ENCODE measurements around the gene KXD1.

The KXD1 gene

DNA sequence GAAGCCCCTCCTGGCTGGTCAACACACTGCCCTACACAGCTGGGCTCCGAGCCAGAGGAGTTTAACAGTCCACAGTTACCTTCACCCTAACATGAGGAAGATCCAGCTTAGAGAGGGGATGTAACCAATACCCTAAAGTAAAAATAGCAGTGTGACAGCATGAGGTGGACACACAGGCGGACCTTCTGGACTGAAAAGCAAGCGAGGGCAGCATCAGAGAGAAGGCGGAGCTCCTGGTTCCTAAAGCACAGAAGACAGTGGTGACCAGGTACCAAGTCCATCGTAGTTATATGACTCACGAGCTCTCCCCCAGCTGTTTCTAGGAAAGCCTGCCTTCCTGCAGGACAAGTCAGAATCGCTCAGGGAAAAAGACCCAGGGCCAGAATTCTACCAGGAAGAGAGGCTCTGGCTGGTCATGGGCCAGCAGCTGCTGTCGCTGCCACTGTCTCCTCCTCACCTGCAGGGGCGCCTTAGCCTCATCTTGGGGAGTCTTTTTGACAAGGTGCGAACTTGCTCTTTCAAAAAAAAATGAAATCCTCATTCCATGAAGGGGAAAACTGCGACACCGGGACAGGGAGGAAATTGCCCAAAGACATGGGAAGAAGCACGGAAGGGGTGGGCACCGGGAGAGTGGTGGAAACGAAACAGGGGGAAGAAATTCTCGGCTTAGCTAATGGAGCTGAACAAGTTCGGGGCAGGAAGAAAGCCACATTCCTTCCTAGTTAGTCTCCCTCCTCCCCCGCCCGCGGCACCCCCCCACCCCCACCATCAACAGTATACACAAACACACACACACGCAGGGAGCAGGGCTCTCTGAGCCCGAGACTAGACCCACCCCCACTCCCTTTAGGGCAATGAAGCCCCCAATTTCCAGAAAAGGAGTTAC lies 37.5 kb upstream of the KXD1 start:
- Histone ChIP-seq H3K14ac (ENCODE audit: low read length) (peak overlapping the region; percentile 79), H3K4ac (ENCODE audit: low read depth, low read length) (peak overlapping the region; percentile 85), H3K4me3 (ENCODE audit: low read depth, low read length) (peak overlapping the region; percentile 100), H2AFZ (ENCODE audit: insufficient read depth, low read length, poor library complexity) (peak overlapping the region; percentile 55), H4K12ac (ENCODE audit: low read depth, low read length) (peak overlapping the region; percentile 39), H2AK5ac (ENCODE audit: low read length) (no peak overlapping the region), H4K91ac (ENCODE audit: low read depth, low read length) (peak overlapping the region; percentile 67), H3K27me3 (ENCODE audit: insufficient read depth, low read length) (no peaks in the 10 kb centered on the region), H2BK120ac (ENCODE audit: insufficient read depth, low read length, poor library complexity) (peak overlapping the region; percentile 74), H3K4me2 (ENCODE audit: low read length) (peak overlapping the region; percentile 100), H3K9me3 (ENCODE audit: insufficient read depth, low read depth, low read length) (no peaks in the 10 kb centered on the region), H2BK5ac (ENCODE audit: low read depth, low read length, poor library complexity) (peak overlapping the region; percentile 80), H2BK12ac (ENCODE audit: low read length) (peak overlapping the region; percentile 33), H3K23ac (ENCODE audit: low read length) (no peak overlapping the region), H3K79me1 (ENCODE audit: low read length) (peaks cover 19% of the 10 kb centered on the region), H3K36me3 (ENCODE audit: control insufficient read depth in 1 of 2, insufficient read depth in 2 of 2, low read length in 2 of 2) (no peaks in the 10 kb centered on the region), H3K9ac (ENCODE audit: low read length) (peak overlapping the region; percentile 92), H4K8ac (ENCODE audit: low read depth, low read length) (peak overlapping the region; percentile 84), H3K18ac (ENCODE audit: low read length) (peak overlapping the region; percentile 76), H3K4me1 (ENCODE audit: control insufficient read depth in 1 of 2, insufficient read depth in 2 of 2, low read length in 2 of 2) (peaks cover 13% of the 10 kb centered on the region in 2 experiments), H3K79me2 (ENCODE audit: control insufficient read depth, insufficient read depth, low read length, poor library complexity) (peaks cover 21% of the 10 kb centered on the region), H3K27ac (ENCODE audit: low read depth, low read length) (peak overlapping the region; percentile 97)
- WGBS (ENCODE audit: extremely low coverage, insufficient coverage, insufficient read length), result no CpG with 5 or more reads among the region's 22 CpGs
- peak; percentile 94 for DNase-seq

DNA sequence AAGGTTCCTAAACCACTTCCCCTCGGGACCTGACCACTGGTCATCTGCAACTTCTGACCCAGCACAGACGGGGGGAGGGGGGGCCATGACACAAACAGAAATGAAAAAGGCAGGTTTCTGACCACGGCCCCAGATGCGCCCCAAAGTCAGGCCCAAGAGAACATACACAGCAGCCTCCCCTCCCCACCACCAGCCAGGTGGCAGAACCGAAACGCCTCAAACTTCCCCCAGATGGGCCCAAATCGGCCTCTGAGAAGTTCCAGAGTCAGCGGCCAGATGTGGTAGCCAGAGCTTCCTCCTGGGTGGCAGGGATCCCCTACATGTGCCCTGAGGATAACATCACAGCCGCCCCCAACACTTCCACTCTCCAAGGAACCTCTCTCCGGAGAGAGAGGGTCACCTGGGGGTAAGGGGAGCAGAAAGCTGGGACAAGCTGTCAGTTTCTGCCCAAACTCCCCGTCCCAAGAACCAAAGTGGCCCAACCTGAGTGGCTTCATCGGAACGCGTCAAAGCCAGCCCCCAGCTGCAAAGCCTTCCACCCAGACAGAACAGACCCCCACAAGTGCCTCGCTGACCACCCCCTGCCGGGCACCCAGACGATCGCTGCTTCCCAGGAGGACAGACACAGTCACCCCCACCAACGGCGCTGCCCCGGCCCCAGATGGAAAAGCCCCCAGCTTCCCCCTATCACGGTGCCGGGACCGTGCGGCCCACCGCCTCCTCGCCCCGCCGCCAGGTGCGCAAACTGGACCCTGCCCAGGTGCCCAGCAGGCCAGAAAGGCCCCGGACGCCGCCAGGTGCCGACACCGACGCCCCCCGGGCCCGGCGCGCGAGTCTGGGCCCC lies 36.6 kb upstream of the KXD1 start:
- H2BK120ac ChIP-seq (ENCODE audit: insufficient read depth, low read length, poor library complexity), result peak overlapping the region; percentile 73
- peak overlapping the region; percentile 100 for H3K4me2 ChIP-seq (ENCODE audit: low read length)
- peak overlapping the region; percentile 79 for H3K14ac ChIP-seq (ENCODE audit: low read length)
- peak overlapping the region; percentile 34 for H4K91ac ChIP-seq (ENCODE audit: low read depth, low read length)
- WGBS (ENCODE audit: extremely low coverage, insufficient coverage, insufficient read length), result no CpG with 5 or more reads among the region's 41 CpGs
- peak overlapping the region; percentile 92 for H3K9ac ChIP-seq (ENCODE audit: low read length)
- no peaks in the 10 kb centered on the region for H3K9me3 ChIP-seq (ENCODE audit: insufficient read depth, low read depth, low read length)
- H2BK12ac ChIP-seq (ENCODE audit: low read length), result peak overlapping the region; percentile 68
- H3K23ac ChIP-seq (ENCODE audit: low read length), result peak overlapping the region; percentile 66
- peak overlapping the region; percentile 97 for H3K27ac ChIP-seq (ENCODE audit: low read depth, low read length)
- peak in 1 of 2 donors; percentile 39 for DNase-seq
- peak overlapping the region; percentile 85 for H3K4ac ChIP-seq (ENCODE audit: low read depth, low read length)
- peaks cover 19% of the 10 kb centered on the region for H3K79me1 ChIP-seq (ENCODE audit: low read length)
- peak overlapping the region; percentile 77 for H2AK5ac ChIP-seq (ENCODE audit: low read length)
- no peak overlapping the region for H2AFZ ChIP-seq (ENCODE audit: insufficient read depth, low read length, poor library complexity)
- H3K4me3 ChIP-seq (ENCODE audit: low read depth, low read length), result peak overlapping the region; percentile 100
- peaks cover 6 to 8% of the 10 kb centered on the region in 2 experiments for H3K4me1 ChIP-seq (ENCODE audit: control insufficient read depth in 1 of 2, insufficient read depth in 2 of 2, low read length in 2 of 2)
- H3K79me2 ChIP-seq (ENCODE audit: control insufficient read depth, insufficient read depth, low read length, poor library complexity), result peaks cover 19% of the 10 kb centered on the region
- no peaks in the 10 kb centered on the region for H3K27me3 ChIP-seq (ENCODE audit: insufficient read depth, low read length)
- H3K36me3 ChIP-seq (ENCODE audit: control insufficient read depth in 1 of 2, insufficient read depth in 2 of 2, low read length in 2 of 2), result no peaks in the 10 kb centered on the region
- peak overlapping the region; percentile 51 for H4K8ac ChIP-seq (ENCODE audit: low read depth, low read length)
- peak overlapping the region; percentile 59 for H2BK5ac ChIP-seq (ENCODE audit: low read depth, low read length, poor library complexity)
- H4K12ac ChIP-seq (ENCODE audit: low read depth, low read length), result peak overlapping the region; percentile 64
- H3K18ac ChIP-seq (ENCODE audit: low read length), result peak overlapping the region; percentile 73

DNA sequence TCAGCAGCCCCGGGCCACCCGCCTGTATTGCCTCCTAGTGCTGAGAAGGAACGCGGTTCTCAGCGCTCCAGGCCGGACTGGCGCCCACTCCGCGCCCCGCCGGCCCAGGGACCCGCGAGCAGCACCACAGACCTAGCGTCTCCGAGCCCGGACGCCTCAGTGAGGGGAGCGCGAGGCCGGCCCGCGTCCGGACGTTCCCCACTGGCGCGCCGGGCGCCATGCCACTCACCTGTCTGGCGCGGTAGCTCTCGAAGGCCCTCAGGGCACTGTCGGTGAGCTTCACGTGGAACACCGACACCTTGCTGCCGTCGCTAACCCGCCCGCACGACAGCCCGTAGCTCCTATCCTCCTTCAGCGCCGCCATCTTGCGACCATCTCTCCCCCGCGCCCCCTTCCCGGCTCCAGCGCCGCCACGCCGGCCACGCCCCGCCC lies 36.0 kb upstream of the KXD1 start, which contains the start of gene ELL:
ELL (minus strand) TSS at position 379 of the 432 bp plus-strand sequence; CDS start at position 364, 15 bp downstream.
- H4K8ac ChIP-seq (ENCODE audit: low read depth, low read length), result peak within 1 kb of the TSS; percentile 51
- peaks cover 5 to 10% of the 10 kb centered on the region in 2 experiments for H3K4me1 ChIP-seq (ENCODE audit: control insufficient read depth in 1 of 2, insufficient read depth in 2 of 2, low read length in 2 of 2)
- H2BK120ac ChIP-seq (ENCODE audit: insufficient read depth, low read length, poor library complexity), result peak within 1 kb of the TSS; percentile 73
- H2AK5ac ChIP-seq (ENCODE audit: low read length), result peak within 1 kb of the TSS; percentile 77
- peak within 1 kb of the TSS; percentile 68 for H2BK12ac ChIP-seq (ENCODE audit: low read length)
- H3K79me1 ChIP-seq (ENCODE audit: low read length), result peaks cover 19% of the 10 kb centered on the region
- H4K91ac ChIP-seq (ENCODE audit: low read depth, low read length), result peak within 1 kb of the TSS; percentile 34
- H4K12ac ChIP-seq (ENCODE audit: low read depth, low read length), result peak within 1 kb of the TSS; percentile 64
- no peaks in the 10 kb centered on the region for H3K27me3 ChIP-seq (ENCODE audit: insufficient read depth, low read length)
- peaks cover 2% of the 10 kb centered on the region for H3K9me3 ChIP-seq (ENCODE audit: insufficient read depth, low read depth, low read length)
- H3K23ac ChIP-seq (ENCODE audit: low read length), result peak within 1 kb of the TSS; percentile 66
- WGBS (ENCODE audit: extremely low coverage, insufficient coverage, insufficient read length), result no CpG with 5 or more reads among the region's 52 CpGs
- H3K9ac ChIP-seq (ENCODE audit: low read length), result peak within 1 kb of the TSS; percentile 92
- H3K27ac ChIP-seq (ENCODE audit: low read depth, low read length), result peak within 1 kb of the TSS; percentile 97
- H3K14ac ChIP-seq (ENCODE audit: low read length), result peak within 1 kb of the TSS; percentile 79
- no peaks in the 10 kb centered on the region for H3K36me3 ChIP-seq (ENCODE audit: control insufficient read depth in 1 of 2, insufficient read depth in 2 of 2, low read length in 2 of 2)
- H3K18ac ChIP-seq (ENCODE audit: low read length), result peak within 1 kb of the TSS; percentile 73
- H3K4ac ChIP-seq (ENCODE audit: low read depth, low read length), result peak within 1 kb of the TSS; percentile 85
- H2BK5ac ChIP-seq (ENCODE audit: low read depth, low read length, poor library complexity), result peak within 1 kb of the TSS; percentile 59
- H3K4me3 ChIP-seq (ENCODE audit: low read depth, low read length), result peak within 1 kb of the TSS; percentile 100
- peak within 1 kb of the TSS; percentile 100 for H3K4me2 ChIP-seq (ENCODE audit: low read length)
- no peak for DNase-seq
- H2AFZ ChIP-seq (ENCODE audit: insufficient read depth, low read length, poor library complexity), result peak within 1 kb of the TSS; percentile 52
- peaks cover 17% of the 10 kb centered on the region for H3K79me2 ChIP-seq (ENCODE audit: control insufficient read depth, insufficient read depth, low read length, poor library complexity)

Data from trophoblast cell (in vitro differentiated cells and primary cell).